Raji (cell line): Measurements from ENCODE around the gene UCP1.

ENCODE experiments used
- POLR2A ChIP-seq: IDR thresholded peaks from 2 replicates; pipeline ENCODE4 v1.6.1; 2011; ENCODE audit warnings: low read depth, low read length, control low read depth; ENCODE audit not compliant: insufficient read depth

UCP1 gene

GRCh38 chr4:140568507-140569306 lies at the start of gene UCP1:
TSS of gene UCP1 (minus strand) at chr4:140568961. CDS start at chr4:140568729, 232 bp downstream.
- TF ChIP-seq POLR2A: no peak

- TF ChIP-seq POLR2A: no peak
Measured at GRCh38 chr4:140617499-140618248, 48.9 kb upstream of the UCP1 start.

GRCh38 chr4:140615451-140615850 lies 46.7 kb upstream of the UCP1 start:
- TF ChIP-seq POLR2A: no peak

GRCh38 chr4:140612357-140612756 lies 43.6 kb upstream of the UCP1 start:
- TF ChIP-seq POLR2A: no peak

- TF ChIP-seq POLR2A: no peak
Measured at GRCh38 chr4:140611854-140612253, 43.1 kb upstream of the UCP1 start.

- no peak for TF ChIP-seq POLR2A
Measured at GRCh38 chr4:140609548-140610425, 41.0 kb upstream of the UCP1 start.

GRCh38 chr4:140607852-140608251 lies 39.1 kb upstream of the UCP1 start:
- no peak for TF ChIP-seq POLR2A

- no peak for TF ChIP-seq POLR2A
Measured at GRCh38 chr4:140604544-140604943, 35.8 kb upstream of the UCP1 start.

- TF ChIP-seq POLR2A: no peak
Measured at GRCh38 chr4:140603286-140603685, 34.5 kb upstream of the UCP1 start.

GRCh38 chr4:140602714-140603113 lies 34.0 kb upstream of the UCP1 start:
- TF ChIP-seq POLR2A: no peak

- TF ChIP-seq POLR2A: no peak
Measured at GRCh38 chr4:140600408-140600807, 31.6 kb upstream of the UCP1 start.

- no peak for TF ChIP-seq POLR2A
Measured at GRCh38 chr4:140595065-140595464, 26.3 kb upstream of the UCP1 start.

- no peak for TF ChIP-seq POLR2A
Measured at GRCh38 chr4:140584439-140584838, 15.7 kb upstream of the UCP1 start.

GRCh38 chr4:140581078-140581477 lies 12.3 kb upstream of the UCP1 start:
- TF ChIP-seq POLR2A: no peak

GRCh38 chr4:140579278-140579677 lies 10.5 kb upstream of the UCP1 start:
- TF ChIP-seq POLR2A: no peak

GRCh38 chr4:140575489-140575888 lies 6.7 kb upstream of the UCP1 start:
- no peak for TF ChIP-seq POLR2A

GRCh38 chr4:140571620-140572019 lies 2.9 kb upstream of the UCP1 start:
- TF ChIP-seq POLR2A: no peak
